Breast epithelium (tissue), 4 donors: ENCODE results near the gene TMEM202. TPM values are rescaled to one million over a fixed set of nuclear protein-coding genes. Genes with fewer than 3 reads are reported as not detected.

Experiments
- DNase-seq, 2 donors: peaks; one replicate each; pipeline ENCODE4 v3.0.0-alpha.2; 2019; ENCODE audit warnings: low spot score in 2 of 2
- H3K27ac ChIP-seq, 2 donors: fragments of 200-600 bp; sonication (generic) in 1 of 2; one replicate each; pipeline ENCODE4 v1.5.1; 2016 to 2019; ENCODE audit warnings: mild to moderate bottlenecking in 1 of 2
- H3K27me3 ChIP-seq, 2 donors: fragments of 200-600 bp; sonication (generic) in 1 of 2; one replicate each; pipeline versions ENCODE4 v1.5.1 to v1.6.0; 2017 to 2019; ENCODE audit warnings: control low read depth in 1 of 2, mild to moderate bottlenecking in 1 of 2
- H3K36me3 ChIP-seq: fragments of 200-600 bp; one replicate; pipeline ENCODE4 v1.5.1; 2019
- H3K4me1 ChIP-seq, 2 donors: fragments of 200-600 bp; sonication (generic); one replicate each; pipeline ENCODE4 v1.5.1; 2016 to 2019; ENCODE audit warnings: control low read depth in 1 of 2
- H3K4me3 ChIP-seq, 3 donors: fragments of 200-600 bp; sonication (generic); 1 replicate in 2 of 3; 2 replicates in 1 of 3; pipeline ENCODE4 v1.5.1; 2016 to 2019; ENCODE audit warnings: mild to moderate bottlenecking in 3 of 3, moderate library complexity in 2 of 3
- H3K9me3 ChIP-seq, 2 donors: fragments of 200-600 bp; sonication (generic) in 1 of 2; one replicate each; pipeline ENCODE4 v1.5.1; 2016 to 2019; ENCODE audit warnings: control low read depth in 1 of 2
- POLR2A ChIP-seq: fragments of 450-650 bp; IDR thresholded peaks from one replicate; pipeline ENCODE4 v1.6.1; 2016; ENCODE audit warnings: antibody characterized with exemption, mild to moderate bottlenecking, moderate library complexity
- POLR2AphosphoS5 ChIP-seq, 3 donors: sonication (generic); formaldehyde crosslinking; IDR thresholded peaks; one replicate each; pipeline ENCODE4 v1.6.1; 2017; ENCODE audit warnings: antibody characterized with exemption in 3 of 3
- intact Hi-C: fragments of 100-400 bp; cut with DNase I; formaldehyde crosslinking; loops from one replicate; pipeline ENCODE4 v1.15.1; 2023; ENCODE audit warnings: low total_unique reads
- total RNA-seq, 3 donors: library from RNA; depleted of rRNA; stranded (reverse); fragments of >200 nt; gene quantifications; one replicate each; pipeline ENCODE4 v1.1.0, GENCODE V29; 2016
- TF ChIP-seq, protein P1 (sequence below), 3 donors: fragments of 450-650 bp; IDR thresholded peaks; one replicate each; pipeline ENCODE4 v1.5.1; 2016 to 2017; ENCODE audit warnings: antibody characterized with exemption in 3 of 3, mild to moderate bottlenecking in 3 of 3, moderate library complexity in 3 of 3

TMEM202 gene
- total RNA-seq, 3 donors from 2014 or later = not detected

DNA sequence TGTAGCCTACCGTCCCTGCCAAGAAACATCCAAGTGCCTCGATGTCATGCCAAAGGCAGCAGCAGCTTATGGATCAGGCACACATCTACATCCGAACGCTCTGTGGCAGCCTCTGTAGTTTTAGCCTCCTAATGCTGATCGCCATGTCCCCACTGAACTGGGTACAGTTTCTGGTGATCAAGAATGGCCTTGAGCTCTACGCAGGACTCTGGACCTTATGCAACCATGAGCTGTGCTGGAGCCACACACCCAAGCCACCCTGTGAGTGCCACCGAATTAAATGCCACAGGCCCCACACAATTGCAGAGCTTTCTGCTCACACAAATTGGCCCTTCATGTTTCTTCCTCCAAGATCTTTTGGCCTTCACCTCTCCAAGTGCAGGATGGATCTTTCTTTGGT, 543 bp downstream of the TMEM202 start:
- H3K27ac ChIP-seq = no peak overlapping the region
- TF ChIP-seq, protein P1, sequence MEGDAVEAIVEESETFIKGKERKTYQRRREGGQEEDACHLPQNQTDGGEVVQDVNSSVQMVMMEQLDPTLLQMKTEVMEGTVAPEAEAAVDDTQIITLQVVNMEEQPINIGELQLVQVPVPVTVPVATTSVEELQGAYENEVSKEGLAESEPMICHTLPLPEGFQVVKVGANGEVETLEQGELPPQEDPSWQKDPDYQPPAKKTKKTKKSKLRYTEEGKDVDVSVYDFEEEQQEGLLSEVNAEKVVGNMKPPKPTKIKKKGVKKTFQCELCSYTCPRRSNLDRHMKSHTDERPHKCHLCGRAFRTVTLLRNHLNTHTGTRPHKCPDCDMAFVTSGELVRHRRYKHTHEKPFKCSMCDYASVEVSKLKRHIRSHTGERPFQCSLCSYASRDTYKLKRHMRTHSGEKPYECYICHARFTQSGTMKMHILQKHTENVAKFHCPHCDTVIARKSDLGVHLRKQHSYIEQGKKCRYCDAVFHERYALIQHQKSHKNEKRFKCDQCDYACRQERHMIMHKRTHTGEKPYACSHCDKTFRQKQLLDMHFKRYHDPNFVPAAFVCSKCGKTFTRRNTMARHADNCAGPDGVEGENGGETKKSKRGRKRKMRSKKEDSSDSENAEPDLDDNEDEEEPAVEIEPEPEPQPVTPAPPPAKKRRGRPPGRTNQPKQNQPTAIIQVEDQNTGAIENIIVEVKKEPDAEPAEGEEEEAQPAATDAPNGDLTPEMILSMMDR (IDR thresholded peaks at IDR 0.05) = no peak
- TF ChIP-seq POLR2A (no peak), POLR2AphosphoS5 (IDR thresholded peaks at IDR 0.05) (no peak)
- intact Hi-C loops = no loop called here
- no peaks in the 10 kb centered on the region for H3K9me3 ChIP-seq
- no peak for DNase-seq
- no peak overlapping the region for H3K4me3 ChIP-seq
- no peaks in the 10 kb centered on the region for H3K4me1 ChIP-seq
- no peaks in the 10 kb centered on the region for H3K27me3 ChIP-seq
- H3K36me3 ChIP-seq = no peaks in the 10 kb centered on the region

DNA sequence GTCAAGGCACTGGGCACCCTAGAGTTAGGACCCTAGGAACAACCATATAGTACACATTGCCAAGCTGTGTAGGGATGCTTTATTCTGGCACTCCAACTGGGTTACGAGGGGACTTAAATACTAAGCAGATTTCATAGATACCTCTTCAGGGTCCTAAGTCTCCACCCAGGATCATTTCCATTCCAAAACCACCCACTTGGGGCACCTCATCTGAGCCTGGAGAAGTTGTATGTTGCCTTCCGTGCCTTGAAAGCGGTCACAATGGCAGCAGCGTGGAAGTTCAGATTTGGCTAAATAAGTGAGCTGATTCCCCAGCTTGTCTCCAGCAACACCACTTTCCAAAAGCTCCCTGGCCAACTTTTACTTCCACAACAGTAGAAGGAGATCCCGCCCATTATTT, 4.6 kb downstream of the TMEM202 start:
- no peak overlapping the region for H3K27ac ChIP-seq
- no peaks in the 10 kb centered on the region for H3K4me1 ChIP-seq
- H3K9me3 ChIP-seq = no peaks in the 10 kb centered on the region
- DNase-seq = no peak
- TF ChIP-seq POLR2AphosphoS5 (IDR thresholded peaks at IDR 0.05) (no peak), POLR2A (no peak)
- TF ChIP-seq, protein P1 (IDR thresholded peaks at IDR 0.05) = no peak
- peaks cover 0 to 3% of the 10 kb centered on the region in 2 donors for H3K27me3 ChIP-seq
- no peaks in the 10 kb centered on the region for H3K36me3 ChIP-seq
- intact Hi-C loops = no loop called here
- no peak overlapping the region for H3K4me3 ChIP-seq

DNA sequence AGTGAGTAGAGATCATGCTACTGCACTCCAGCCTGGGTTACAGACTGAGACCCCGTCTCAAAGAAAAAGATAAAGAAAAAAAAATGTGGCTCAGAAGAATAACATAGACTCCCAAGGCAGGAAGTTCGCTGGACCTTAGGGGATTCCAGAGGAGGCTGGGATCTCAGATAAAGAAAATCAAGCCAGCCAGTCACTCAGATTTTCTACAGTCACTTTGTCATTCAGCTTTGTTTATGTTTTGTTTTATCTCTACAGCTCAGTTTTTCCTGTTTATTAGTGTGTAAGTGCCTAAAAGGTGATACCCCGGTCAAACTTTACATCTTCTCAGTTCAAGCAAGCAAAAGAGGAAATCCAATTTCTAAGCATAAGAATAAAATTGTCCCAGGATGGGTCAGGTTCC, 6.3 kb downstream of the TMEM202 start:
- no peaks in the 10 kb centered on the region for H3K9me3 ChIP-seq
- peaks cover 0 to 3% of the 10 kb centered on the region in 2 donors for H3K27me3 ChIP-seq
- TF ChIP-seq, protein P1 (IDR thresholded peaks at IDR 0.05) = no peak
- no peak for TF ChIP-seq POLR2A
- no peak for TF ChIP-seq POLR2AphosphoS5 (IDR thresholded peaks at IDR 0.05)
- no peak for DNase-seq
- no peaks in the 10 kb centered on the region for H3K4me1 ChIP-seq
- no peaks in the 10 kb centered on the region for H3K36me3 ChIP-seq
- H3K4me3 ChIP-seq = no peak overlapping the region
- intact Hi-C loops = no loop called here
- no peak overlapping the region for H3K27ac ChIP-seq

DNA sequence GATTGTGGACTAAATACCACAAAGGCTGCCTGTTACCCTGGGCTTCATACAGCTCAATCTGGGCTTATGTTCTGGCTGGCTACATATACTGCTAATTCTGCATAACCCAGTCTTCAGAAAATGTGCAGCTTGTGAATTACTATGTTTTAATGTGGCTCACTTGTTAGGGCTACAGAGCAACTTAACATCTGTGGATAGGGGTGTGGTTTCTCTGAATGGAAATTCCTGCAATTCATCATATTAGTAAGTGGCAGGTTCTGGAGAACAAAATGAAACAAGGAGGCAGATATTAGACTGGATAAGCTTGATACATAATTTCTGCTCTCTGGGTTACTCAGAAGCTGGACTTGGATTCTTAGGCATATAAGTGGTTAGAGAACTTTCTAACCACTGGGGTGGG, 6.7 kb downstream of the TMEM202 start:
- no peak overlapping the region for H3K27ac ChIP-seq
- H3K36me3 ChIP-seq = no peaks in the 10 kb centered on the region
- no peak overlapping the region for H3K4me3 ChIP-seq
- no peaks in the 10 kb centered on the region for H3K9me3 ChIP-seq
- no peak for TF ChIP-seq POLR2A
- TF ChIP-seq, protein P1 (IDR thresholded peaks at IDR 0.05) = no peak
- no peak for TF ChIP-seq POLR2AphosphoS5 (IDR thresholded peaks at IDR 0.05)
- no peaks in the 10 kb centered on the region for H3K4me1 ChIP-seq
- intact Hi-C loops = no loop called here
- DNase-seq = no peak
- peaks cover 0 to 3% of the 10 kb centered on the region in 2 donors for H3K27me3 ChIP-seq

DNA sequence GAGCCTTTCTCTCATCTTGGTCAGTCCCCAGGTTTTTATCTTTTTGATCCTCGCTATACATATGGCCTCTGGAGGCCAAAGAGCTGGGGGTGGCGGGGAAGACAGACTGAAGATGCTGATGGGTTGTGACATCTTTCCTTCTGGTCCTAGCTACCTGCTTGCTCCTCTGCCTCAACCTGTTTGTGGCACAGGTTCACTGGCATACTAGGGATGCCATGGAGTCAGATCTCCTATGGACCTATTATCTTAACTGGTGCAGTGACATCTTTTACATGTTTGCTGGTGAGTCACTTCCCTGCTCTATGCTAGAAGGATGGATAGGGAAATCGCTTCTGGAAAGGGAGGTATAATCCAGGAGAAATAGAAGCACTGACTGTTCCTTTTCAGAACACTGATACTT, 8.8 kb downstream of the TMEM202 start:
- no peaks in the 10 kb centered on the region for H3K36me3 ChIP-seq
- no peak for DNase-seq
- H3K27ac ChIP-seq = no peak overlapping the region
- no peaks in the 10 kb centered on the region for H3K9me3 ChIP-seq
- no peak overlapping the region for H3K4me3 ChIP-seq
- H3K4me1 ChIP-seq = no peaks in the 10 kb centered on the region
- TF ChIP-seq POLR2AphosphoS5 (IDR thresholded peaks at IDR 0.05) = no peak
- no peak for TF ChIP-seq POLR2A
- TF ChIP-seq, protein P1 (IDR thresholded peaks at IDR 0.05) = no peak
- peaks cover 0 to 3% of the 10 kb centered on the region in 2 donors for H3K27me3 ChIP-seq
- intact Hi-C loops = no loop called here
